ENCODE measurements around the gene DMAP1.

DNA sequence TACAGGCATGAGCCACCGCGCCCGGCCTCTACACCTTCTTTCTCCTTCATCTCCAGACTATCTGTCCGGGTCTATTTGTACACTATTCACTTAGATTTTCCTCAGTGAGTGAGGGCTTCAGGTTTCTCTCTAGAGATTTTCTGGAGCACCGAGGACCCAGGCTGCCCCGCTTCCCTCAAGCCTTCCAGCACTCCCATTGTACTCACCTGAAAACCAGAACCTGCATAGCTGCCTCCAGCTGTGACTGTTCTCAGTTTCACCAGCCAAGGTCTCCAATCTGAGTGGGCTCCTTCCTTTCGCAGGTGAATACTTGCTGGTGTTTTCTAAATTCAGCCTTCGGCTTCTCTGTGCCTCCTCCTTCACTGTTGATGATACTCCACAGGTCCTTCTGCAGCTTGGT is 12.9 kb upstream of the DMAP1 start:
- TF ChIP-seq YY1 (IDR thresholded peaks at IDR 0.05; ENCODE audit: insufficient read depth, insufficient read length), result no peak
- TF ChIP-seq ZNF274 (IDR thresholded peaks at IDR 0.05; ENCODE audit: low read depth, low read length), result no peak
- TF ChIP-seq SUZ12 (IDR thresholded peaks at IDR 0.05; ENCODE audit: extremely low read depth, insufficient read depth, insufficient read length), result no peak
